GM21786 (cell line): ENCODE results near the gene ZBTB39.
"Not testable (repeated sequence)": the region's sequence is repeated elsewhere in the genome, so short reads cannot be mapped to it uniquely, and the experiment has no call there.

ENCODE experiments used
- ATAC-seq: cut with Tn5 transposase; IDR thresholded peaks from one replicate; pipeline ENCODE4 v1.9.1; 2021; ENCODE audit not compliant: unreplicated experiment

ZBTB39 gene, protein sequence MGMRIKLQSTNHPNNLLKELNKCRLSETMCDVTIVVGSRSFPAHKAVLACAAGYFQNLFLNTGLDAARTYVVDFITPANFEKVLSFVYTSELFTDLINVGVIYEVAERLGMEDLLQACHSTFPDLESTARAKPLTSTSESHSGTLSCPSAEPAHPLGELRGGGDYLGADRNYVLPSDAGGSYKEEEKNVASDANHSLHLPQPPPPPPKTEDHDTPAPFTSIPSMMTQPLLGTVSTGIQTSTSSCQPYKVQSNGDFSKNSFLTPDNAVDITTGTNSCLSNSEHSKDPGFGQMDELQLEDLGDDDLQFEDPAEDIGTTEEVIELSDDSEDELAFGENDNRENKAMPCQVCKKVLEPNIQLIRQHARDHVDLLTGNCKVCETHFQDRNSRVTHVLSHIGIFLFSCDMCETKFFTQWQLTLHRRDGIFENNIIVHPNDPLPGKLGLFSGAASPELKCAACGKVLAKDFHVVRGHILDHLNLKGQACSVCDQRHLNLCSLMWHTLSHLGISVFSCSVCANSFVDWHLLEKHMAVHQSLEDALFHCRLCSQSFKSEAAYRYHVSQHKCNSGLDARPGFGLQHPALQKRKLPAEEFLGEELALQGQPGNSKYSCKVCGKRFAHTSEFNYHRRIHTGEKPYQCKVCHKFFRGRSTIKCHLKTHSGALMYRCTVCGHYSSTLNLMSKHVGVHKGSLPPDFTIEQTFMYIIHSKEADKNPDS

DNA sequence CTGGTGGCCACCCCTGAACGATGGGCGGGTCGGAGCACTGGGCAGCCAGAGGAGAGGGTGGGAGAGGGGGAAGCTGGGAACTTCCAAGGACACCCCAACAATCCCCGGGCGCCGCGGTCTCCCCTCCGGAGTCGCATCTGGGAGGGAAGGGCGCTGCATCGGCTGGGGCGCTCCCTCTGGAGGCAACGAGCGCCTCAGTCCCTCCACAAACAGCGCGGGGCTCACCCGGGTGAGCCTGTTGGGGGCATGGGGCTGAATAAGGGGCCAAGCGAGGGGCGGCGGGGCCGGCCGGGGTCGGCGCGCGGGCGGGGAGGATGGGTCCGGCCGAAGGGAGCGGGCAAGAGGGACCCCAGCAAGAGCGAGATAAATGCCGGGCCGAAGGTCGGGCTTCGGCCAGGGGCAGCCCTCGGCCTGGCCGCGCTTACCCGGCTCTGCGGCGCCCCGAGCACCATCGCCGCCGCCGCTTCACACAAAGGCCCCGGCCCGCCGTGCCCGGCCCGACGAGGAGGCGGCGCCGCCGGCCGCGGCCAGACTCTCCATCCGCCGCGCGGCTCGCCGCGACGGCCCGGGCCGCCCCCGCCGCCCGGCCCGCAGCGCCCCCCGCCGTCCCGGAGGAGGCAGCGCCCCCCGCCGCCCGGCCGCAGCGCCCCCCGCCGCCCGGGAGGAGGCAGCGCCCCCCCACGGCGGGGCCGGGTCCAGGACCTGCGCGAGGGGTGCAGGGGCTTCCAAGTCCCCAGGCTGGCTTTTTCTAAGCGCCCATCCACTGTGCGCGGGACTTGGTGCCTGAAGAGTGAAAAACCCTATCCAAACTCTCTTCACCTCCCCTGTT lies at the start of gene ZBTB39:
TSS of gene ZBTB39 (minus strand) at position 567 of the 829 bp plus-strand sequence. CDS start 1,629 bp downstream, outside the sequence.
- ATAC-seq = peak; percentile 55

DNA sequence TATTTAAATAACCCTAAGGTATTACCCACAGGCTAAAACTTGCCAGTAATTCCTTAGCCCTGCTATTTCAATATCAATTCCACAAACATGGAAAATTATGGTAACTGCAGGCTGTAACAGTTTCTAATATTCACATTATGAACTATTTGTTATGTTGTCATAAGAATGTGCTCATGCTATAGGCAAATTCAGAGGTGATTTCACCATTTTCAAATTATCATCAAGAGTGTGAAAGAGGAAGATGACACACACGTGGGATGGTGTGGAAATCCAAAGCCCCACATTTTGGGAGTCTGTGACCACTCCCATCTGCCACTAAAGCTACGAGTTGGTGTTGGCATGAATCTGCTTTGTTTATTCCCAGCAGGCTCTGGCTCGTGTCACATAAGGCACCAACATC lies 49.5 kb upstream of the ZBTB39 start:
- ATAC-seq = no peak

DNA sequence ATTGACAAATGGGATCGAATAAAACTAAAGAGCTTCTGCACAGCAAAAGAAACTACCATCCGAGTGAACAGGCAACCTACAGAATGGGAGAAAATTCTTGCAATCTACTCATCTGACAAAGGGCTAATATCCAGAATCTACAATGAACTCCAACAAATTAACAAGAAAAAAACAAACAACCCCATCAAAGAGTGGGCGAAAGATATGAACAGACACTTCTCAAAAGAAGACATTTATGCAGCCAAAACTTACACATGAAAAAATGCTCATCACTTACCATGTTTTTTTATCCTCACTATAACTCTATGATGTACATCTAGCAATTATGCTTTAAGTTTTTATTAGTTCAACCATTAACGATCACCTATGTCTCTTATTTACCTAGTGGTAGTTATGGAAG lies 47.6 kb upstream of the ZBTB39 start:
- ATAC-seq = not testable (repeated sequence)

DNA sequence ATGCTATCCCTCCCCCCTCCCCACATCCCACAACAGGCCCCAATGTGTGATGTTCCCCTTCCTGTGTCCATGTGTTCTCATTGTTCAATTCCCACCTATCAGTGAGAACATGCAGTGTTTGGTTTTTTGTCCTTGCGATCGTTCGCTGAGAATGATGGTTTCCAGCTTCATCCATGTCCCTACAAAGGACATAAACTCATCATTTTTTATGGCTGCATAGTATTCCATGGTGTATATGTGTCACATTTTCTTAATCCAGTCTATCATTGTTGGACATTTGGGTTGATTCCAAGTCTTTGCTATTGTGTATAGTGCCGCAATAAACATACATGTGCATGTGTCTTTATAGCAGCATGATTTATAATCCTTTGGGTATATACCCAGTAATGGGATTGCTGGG lies 46.8 kb upstream of the ZBTB39 start:
- ATAC-seq = not testable (repeated sequence)

DNA sequence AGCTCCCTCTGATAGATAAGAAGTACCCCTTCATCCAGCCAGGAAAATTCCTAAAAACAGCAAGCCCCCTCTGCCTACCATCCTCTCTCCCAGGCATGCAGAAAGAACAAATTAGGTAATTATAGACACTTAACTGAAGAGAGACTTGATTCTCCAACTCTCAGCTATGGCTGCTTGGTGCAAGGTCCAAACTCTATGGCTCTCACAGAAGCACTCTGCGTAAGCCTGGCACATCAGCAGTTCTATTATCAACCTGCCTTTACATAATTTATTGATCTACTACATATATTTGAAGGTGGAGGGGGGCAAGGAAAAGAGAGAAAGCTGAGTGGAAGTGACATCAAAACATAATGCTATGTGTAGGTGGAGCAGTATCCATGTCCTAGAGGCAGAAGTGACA lies 44.7 kb upstream of the ZBTB39 start:
- no peak for ATAC-seq

DNA sequence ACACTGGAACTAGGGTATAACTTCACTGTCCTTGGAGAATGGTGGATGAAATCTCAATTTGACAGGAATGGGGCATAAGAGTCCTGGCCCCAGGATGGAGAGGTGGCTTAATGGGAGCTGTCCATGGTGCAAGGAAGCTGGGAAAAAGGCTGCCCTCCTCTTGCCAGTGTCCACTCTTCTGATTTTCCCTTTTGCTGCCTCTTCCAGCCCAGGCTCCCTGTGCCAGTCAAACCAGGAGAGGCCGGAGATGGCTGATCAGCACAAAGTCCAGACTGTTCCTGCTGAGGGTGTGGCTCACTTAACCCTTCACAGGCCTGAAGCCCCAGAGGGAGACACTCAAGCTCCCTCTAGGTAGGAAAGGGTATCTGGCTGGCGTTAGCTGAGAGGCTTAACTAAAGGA lies 43.5 kb upstream of the ZBTB39 start, which contains the start of gene MYO1A:
TSS of gene MYO1A (minus strand) at position 240 of the 400 bp plus-strand sequence. CDS start 1,806 bp downstream, outside the sequence.
- ATAC-seq = no peak

DNA sequence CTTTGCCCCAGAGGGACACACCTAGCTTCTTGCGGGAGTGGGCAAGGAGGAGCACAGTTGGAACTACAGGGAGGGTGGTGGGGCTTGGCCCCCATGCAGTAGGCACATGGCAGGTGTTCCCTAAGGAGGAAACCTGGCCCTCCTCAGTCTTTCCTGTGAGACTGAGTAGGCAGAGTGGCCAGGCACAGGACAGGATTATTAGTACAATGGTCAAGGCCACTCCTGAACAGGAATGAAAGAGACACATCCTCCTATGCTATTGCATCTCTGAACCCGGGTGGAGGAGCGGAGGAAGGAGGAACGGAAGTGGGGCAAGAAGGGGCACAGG lies 42.7 kb upstream of the ZBTB39 start:
- no peak for ATAC-seq

DNA sequence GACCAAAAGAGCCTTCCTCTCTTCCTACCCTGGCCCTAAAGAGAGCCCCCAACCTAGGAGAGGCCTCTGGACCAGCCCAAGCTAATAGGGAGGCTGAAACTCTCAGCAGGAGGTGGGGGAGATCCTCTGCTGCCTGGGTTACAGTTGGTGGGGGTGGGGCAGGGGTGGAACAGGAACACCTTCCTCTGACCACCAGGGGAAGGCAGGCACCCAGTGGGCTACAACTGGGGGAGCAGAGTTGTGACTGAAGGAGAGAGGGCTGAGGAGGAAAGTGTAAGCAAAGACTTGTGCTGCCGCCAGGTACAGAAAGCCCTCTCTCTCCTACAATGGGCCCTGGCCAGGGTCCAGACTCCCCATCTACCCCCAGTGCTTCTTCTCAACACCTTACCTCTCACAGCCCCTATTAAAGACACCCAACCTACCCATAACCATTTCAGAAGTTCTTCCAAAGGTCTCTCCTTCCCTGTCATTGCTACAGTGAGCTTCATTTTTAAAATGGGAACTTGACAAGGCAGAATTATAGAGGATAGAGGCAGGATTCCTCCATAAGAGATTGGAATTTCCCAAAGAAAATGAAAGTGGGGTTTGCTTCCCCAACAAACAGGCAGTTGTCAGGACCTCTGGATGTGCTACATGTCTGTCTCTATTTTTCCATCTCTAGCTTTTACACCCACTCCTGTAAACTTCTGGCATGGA lies 42.2 kb upstream of the ZBTB39 start:
- ATAC-seq = no peak

DNA sequence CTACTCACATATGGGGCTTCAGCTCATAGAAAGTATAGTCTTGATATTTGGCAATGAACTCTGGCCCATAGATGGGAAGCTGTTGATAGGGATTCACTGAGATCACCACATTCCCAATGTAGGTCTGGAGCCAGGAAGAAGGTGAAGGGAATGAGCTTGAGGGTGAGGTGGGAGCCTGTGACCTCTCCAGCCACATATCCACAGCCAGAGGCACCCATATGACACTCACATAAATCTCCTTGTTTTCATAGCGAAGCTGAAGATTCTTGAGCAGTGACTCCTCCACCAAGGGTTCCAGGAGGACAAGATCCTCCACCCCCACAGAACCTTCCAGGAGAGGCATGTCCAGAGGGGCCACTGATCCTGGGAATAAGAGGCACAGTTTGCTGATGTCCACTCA lies 41.6 kb upstream of the ZBTB39 start:
- ATAC-seq = no peak

DNA sequence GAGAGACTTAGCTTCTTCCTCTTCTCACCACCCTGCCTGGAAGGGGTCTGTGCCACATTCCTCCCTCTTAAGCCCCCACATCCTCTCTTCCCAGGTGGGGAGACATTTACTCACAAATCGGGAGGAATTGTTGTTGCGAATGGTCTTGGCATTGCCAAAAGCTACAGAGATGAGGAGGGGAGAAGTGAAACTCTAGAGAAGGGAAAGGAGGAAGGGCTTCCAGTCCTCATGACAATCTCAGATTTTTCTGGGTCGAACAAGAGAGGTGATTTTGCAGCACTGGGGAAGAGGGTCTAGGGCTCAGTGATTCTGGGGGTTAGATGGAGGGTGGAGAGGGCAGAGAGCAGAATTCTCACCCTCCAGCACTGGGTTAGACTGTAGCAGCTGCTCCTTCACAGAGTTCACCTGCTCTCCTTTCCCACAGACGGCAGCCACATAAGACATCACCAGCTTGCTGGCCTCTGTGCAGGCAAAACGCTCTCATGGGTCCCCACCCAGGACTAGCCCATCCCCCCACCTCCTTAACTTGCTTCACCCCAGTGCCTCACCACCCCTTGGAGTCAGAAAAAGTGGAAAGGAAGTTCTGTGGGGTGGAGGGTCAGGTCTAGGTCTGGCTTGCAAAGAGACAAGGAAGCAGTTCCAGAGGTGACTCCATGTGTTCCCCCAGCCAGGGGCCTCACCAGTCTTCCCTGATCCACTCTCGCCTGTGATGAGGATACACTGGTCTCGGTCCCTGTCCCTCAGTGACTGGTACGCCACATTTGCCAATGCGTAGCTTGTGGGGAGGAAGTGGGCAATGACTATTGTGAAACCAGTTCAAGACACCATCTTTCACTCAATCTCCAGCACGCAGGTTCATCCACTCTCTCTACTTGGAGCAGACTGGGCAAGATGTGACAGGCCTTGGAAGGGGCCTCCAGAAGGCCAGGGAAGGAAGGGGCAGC lies 40.9 kb upstream of the ZBTB39 start:
- no peak for ATAC-seq

DNA sequence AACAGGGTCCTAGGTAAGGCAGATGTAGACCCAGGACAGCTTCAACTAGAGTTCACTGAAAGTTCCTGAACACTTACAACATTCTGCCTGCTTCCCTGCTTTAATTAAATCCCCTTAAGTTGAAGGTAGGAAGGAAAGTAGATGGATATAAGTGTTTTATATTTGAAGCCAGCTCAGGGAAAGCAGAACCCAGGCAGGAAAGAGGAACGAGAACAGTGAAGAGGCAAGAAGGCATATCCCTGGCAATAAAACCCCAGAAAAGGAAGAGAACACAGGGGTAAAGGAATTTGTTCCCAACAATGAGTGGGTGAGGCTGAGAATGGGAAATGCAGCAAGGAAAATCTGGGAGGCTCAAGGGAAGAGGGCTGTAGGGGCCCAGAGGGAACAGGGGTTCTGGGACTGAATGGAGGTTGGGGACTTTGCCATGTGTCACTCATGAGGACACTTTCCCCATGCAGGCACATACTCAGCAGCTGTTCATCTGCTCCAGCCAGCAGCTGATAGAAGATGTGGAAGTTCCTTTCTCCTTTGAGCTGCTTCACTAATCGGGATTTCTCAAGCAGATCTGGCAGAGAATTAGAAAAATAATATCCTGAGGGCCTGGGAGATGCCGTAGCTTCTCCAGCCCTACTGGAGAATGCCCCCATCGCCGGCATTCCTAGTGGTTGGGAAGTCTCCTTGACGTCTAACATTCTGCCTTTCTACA lies 39.9 kb upstream of the ZBTB39 start:
- no peak for ATAC-seq

DNA sequence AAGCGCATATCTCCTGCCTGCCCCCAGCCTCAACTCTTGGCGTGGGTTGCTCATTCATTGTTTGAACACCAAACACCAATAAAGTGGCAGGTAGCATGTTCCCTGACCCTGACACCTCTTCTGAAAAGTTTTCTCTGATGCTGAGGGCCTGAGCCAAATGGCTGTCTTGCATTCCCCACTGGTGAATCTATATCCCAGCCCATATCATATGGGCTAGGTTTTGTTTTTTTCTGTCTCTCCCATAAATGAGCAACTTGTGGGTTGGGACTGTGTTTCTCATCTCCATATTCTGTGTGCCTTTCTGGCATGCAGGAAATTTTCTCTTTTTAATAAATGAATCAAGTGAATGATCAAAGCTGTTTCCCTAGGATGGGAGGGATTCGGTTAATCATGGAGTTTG lies 38.5 kb upstream of the ZBTB39 start:
- no peak for ATAC-seq

DNA sequence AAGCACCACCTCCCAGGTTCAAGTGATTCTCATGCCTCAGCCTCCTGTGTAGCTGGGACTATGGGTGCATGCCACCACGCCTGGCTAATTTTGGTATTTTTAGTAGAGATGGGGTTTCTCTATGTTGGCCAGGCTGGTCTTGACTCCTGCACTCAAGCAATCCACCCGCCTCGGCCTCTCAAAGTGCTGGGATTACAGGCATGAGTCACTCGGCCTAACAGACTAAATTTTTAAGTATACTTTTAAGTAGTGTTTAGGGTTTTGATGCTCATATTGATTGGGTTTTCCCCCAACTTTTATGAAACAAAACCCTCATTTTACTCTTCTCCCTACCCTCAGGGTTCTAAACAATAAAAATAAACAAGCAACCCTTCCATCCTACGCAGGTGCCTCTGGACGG lies 38.1 kb upstream of the ZBTB39 start:
- ATAC-seq = no peak

DNA sequence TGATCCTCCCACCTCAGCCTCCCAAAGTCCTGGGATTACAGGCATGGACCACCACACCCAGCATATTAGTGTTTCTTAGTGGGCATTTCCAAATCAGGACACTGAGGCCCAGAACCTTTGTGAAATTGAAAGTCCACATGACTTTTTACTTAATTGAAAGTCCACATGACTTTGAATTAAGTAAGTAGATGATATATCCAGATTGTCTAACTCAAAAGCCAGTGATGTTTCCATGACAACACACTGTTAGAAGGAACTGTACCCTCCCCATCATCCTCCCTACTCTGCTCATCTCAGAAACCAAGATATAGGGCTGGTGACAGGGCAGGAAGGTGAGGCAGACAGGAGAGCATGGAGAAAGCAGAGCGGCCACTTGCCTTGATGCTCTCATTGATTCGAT lies 36.3 kb upstream of the ZBTB39 start:
- no peak for ATAC-seq

DNA sequence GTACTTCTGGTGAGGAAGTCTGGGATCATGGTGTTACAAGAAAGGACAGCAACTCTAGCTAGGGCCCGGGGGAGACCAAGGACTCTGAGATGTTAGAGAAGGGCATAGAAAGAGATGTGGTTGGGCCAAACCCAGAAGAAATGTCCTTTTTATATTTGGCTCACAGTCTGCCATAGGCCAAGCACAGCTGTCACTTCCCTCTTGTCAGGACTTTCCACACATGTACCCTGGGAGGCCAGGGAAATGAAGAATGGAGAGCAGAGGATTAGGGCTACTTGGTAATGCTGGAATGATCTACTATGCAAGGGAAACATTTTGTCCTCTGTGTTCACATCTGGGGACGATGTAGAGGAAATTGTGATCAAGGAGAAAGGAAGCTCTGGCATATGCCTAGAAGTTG lies 34.4 kb upstream of the ZBTB39 start:
- no peak for ATAC-seq

DNA sequence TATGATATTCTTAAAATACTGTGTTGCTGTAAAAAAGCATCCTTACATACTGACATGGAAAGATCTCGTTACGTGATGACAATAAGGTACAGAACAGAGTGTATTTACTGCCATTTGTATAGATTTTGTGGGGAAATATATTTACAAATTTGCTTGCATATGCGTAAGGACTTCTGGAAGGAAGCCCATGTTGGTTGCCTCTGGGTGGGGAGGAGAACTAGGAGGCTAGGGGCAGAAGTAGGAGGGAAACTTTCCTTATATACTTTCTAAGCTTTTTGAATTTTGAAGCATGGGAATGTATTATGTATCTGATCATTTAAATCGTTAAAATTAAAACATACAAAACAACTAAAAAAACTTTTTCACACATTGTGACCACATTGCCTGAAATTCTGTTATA lies 33.9 kb upstream of the ZBTB39 start:
- ATAC-seq = no peak

DNA sequence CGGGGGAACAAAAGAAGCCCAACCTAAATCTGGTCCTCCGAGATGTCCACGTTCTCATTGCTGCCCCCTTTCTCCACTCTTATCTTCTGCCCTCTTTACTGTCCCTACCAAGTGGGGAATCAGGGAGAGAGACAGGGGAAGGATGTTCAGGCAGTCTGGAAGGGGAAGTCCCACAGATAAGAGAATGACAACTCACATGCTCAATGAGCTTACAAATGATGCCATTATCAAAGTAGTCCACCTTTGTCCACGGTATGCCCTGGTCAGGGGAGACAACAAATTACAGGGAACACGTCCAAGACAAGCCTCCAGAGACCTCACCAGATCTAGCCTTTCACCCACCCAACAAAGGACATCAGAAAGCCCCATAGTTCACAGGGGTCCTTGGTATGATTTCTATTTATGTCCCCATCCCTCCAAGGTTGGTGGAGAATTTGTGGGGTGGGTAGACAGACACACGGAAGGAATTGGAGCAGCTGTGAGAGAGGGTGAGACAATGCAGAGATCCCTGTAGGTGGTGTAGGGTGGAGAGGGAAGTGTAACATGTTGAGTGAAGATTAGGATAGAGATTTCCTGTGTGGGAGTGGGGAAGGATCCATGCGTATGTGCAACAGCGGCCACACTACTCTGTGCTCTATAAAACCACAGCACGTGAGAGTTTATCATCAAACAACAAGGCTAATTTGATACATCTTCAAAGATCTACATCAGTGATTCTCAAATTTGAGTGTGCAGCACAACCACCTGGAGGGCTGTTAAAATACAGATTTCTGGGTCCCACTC lies 32.9 kb upstream of the ZBTB39 start:
- no peak for ATAC-seq

DNA sequence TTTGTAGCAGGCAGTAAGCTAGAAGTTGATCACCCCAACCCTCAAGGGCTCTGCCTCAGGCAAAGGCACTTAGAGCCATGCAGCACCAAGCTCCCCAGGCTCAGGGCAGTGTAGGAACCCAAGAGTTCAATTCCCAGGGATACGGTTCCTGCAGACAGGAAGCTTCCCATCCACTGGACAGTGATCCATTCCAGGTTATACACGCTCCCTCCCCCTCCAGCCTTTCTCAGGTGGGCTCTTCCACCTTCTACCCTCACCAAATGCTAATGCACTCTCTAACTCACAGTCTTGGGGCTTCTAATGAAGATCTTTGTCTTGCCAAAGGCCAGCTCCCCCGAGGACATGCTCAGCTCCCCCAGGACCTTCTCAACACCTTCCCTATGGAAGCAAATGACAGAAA lies 30.9 kb upstream of the ZBTB39 start:
- no peak for ATAC-seq

DNA sequence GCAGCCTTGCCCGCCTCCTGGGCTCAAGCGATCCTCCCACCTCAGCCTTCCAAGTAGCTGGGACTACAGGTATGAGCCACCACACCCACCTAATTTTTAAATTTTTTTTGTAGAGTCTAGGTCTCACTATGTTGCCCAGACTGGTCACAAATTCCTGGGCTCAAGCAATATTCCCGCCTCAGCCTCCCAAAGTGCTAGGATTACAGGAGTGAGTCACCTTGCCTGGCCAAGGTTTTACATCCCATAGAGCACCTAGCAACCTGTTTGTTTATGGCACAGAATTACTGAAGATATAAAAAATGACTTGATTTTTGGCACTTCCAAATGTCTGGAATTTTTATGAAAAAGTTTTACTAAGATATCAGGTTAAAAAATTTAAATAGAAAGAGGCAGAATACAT lies 27.1 kb upstream of the ZBTB39 start:
- no peak for ATAC-seq
